ENCODE results near the gene TMEM198.

Gene TMEM198

GRCh38 chr2:219541611-219542180 is 2.1 kb upstream of the TMEM198 start:
- in situ Hi-C loops (cut with MboI; ENCODE audit: low sequenced_read_pairs) = loop anchor here (10.0 kb wide), 1 partner anchor 103 kb away; no protein-coding TSS in a partner anchor

- in situ Hi-C loops (cut with MboI; ENCODE audit: low sequenced_read_pairs) = loop anchor here (10.0 kb wide), 1 partner anchor 102 kb away; no protein-coding TSS in a partner anchor
Measured at GRCh38 chr2:219542931-219543595, 765 bp upstream of the TMEM198 start.

- in situ Hi-C loops (cut with MboI; ENCODE audit: low sequenced_read_pairs) = loop anchor here (10.0 kb wide), 1 partner anchor 100 kb away; no protein-coding TSS in a partner anchor
Measured at GRCh38 chr2:219544567-219544966, 739 bp downstream of the TMEM198 start.

GRCh38 chr2:219545295-219545942 is 1.6 kb downstream of the TMEM198 start:
- in situ Hi-C loops (cut with MboI; ENCODE audit: low sequenced_read_pairs) = loop anchor here (10.0 kb wide), 1 partner anchor 99 kb away; no protein-coding TSS in a partner anchor

GRCh38 chr2:219545943-219546352 is 2.1 kb downstream of the TMEM198 start:
- in situ Hi-C loops (cut with MboI; ENCODE audit: low sequenced_read_pairs) = loop anchor here (10.0 kb wide), 1 partner anchor 99 kb away; no protein-coding TSS in a partner anchor

- in situ Hi-C loops (cut with MboI; ENCODE audit: low sequenced_read_pairs) = loop anchor here (10.0 kb wide), 1 partner anchor 97 kb away; no protein-coding TSS in a partner anchor
Measured at GRCh38 chr2:219547621-219548020, 3.8 kb downstream of the TMEM198 start.

GRCh38 chr2:219548990-219549389 is 5.2 kb downstream of the TMEM198 start:
- in situ Hi-C loops (cut with MboI; ENCODE audit: low sequenced_read_pairs) = loop anchor here (10.0 kb wide), 1 partner anchor 96 kb away; no protein-coding TSS in a partner anchor

- in situ Hi-C loops (cut with MboI; ENCODE audit: low sequenced_read_pairs) = loop anchor here (10.0 kb wide), 1 partner anchor 95 kb away; no protein-coding TSS in a partner anchor
Measured at GRCh38 chr2:219549619-219550018, 5.8 kb downstream of the TMEM198 start.

- in situ Hi-C loops (cut with MboI; ENCODE audit: low sequenced_read_pairs) = no loop called here
Measured at GRCh38 chr2:219551441-219552381, 7.9 kb downstream of the TMEM198 start.

- in situ Hi-C loops (cut with MboI; ENCODE audit: low sequenced_read_pairs) = no loop called here
Measured at GRCh38 chr2:219552382-219553167, 8.7 kb downstream of the TMEM198 start.

- in situ Hi-C loops (cut with MboI; ENCODE audit: low sequenced_read_pairs) = no loop called here
Measured at GRCh38 chr2:219553168-219553417, 9.3 kb downstream of the TMEM198 start.

GRCh38 chr2:219553463-219553963 is 9.7 kb downstream of the TMEM198 start:
- in situ Hi-C loops (cut with MboI; ENCODE audit: low sequenced_read_pairs) = no loop called here

GRCh38 chr2:219554350-219554749 is 10.5 kb downstream of the TMEM198 start:
- in situ Hi-C loops (cut with MboI; ENCODE audit: low sequenced_read_pairs) = no loop called here

- in situ Hi-C loops (cut with MboI; ENCODE audit: low sequenced_read_pairs) = no loop called here
Measured at GRCh38 chr2:219555956-219556355, 12.1 kb downstream of the TMEM198 start.

- in situ Hi-C loops (cut with MboI; ENCODE audit: low sequenced_read_pairs) = no loop called here
Measured at GRCh38 chr2:219556413-219556812, 12.6 kb downstream of the TMEM198 start.

GRCh38 chr2:219557320-219557719 is 13.5 kb downstream of the TMEM198 start:
- in situ Hi-C loops (cut with MboI; ENCODE audit: low sequenced_read_pairs) = no loop called here

- in situ Hi-C loops (cut with MboI; ENCODE audit: low sequenced_read_pairs) = no loop called here
Measured at GRCh38 chr2:219557791-219558785, 14.3 kb downstream of the TMEM198 start.

- in situ Hi-C loops (cut with MboI; ENCODE audit: low sequenced_read_pairs) = no loop called here
Measured at GRCh38 chr2:219559156-219559915, 15.5 kb downstream of the TMEM198 start.

Data from HL-60/S4 treated with phorbol 12-myristate 13-acetate at 8.2 ng/mL for 4 days and 3 days (cell line).